Stomach (tissue), 4 donors: ENCODE measurements around the gene BMPR2.

Source experiments
- CTCF ChIP-seq, 7 experiments: fragments of 450-650 bp in 4 of 7; fragments of 200-600 bp in 3 of 7; sonication (generic) in 3 of 7; IDR thresholded peaks; one replicate each; pipeline ENCODE4 v1.5.1; 2016 to 2019; ENCODE audit warnings: antibody characterized with exemption in 7 of 7, control low read depth in 2 of 7, mild to moderate bottlenecking in 1 of 7
- EP300 ChIP-seq: sonication (generic); formaldehyde crosslinking; IDR thresholded peaks from one replicate; pipeline ENCODE4 v1.6.1; 2017; ENCODE audit warnings: antibody characterized with exemption
- POLR2A ChIP-seq, 4 donors: fragments of 450-650 bp; IDR thresholded peaks; one replicate each; pipeline ENCODE4 v1.6.1; 2016; ENCODE audit warnings: antibody characterized with exemption in 4 of 4, control low read depth in 2 of 4, mild to moderate bottlenecking in 1 of 4, moderate library complexity in 1 of 4
- POLR2AphosphoS5 ChIP-seq, 3 donors: sonication (generic); formaldehyde crosslinking; IDR thresholded peaks; one replicate each; pipeline ENCODE4 v1.6.1; 2016; ENCODE audit warnings: antibody characterized with exemption in 3 of 3

- TF ChIP-seq CTCF (IDR thresholded peaks at IDR 0.05) (no peak), EP300 (no peak), POLR2A (IDR thresholded peaks at IDR 0.05) (no peak), POLR2AphosphoS5 (IDR thresholded peaks at IDR 0.05) (peak in 1 of 3 donors; percentile 18)
These were observed 118.4 kb downstream of the BMPR2 start for GRCh38 chr2:202494300-202495229.
